Suprapubic skin (tissue), 4 donors: ENCODE measurements around the gene SYNGR1. TPM values are rescaled to one million over a fixed set of nuclear protein-coding genes. Genes with fewer than 3 reads are reported as not detected.

Source experiments
- DNase-seq, 2 donors: peaks; one replicate each; pipeline ENCODE4 v3.0.0-alpha.2; 2019; ENCODE audit warnings: low spot score in 2 of 2
- H3K27ac ChIP-seq: fragments of 200-600 bp; sonication (generic); one replicate; pipeline ENCODE4 v1.5.1; 2019
- H3K27me3 ChIP-seq: fragments of 200-600 bp; sonication (generic); one replicate; pipeline ENCODE4 v1.5.1; 2019
- H3K36me3 ChIP-seq: fragments of 200-600 bp; sonication (generic); one replicate; pipeline ENCODE4 v1.5.1; 2019
- H3K4me1 ChIP-seq: fragments of 200-600 bp; sonication (generic); one replicate; pipeline ENCODE4 v1.5.1; 2019
- H3K4me3 ChIP-seq: fragments of 200-600 bp; sonication (generic); one replicate; pipeline ENCODE4 v1.5.1; 2019; ENCODE audit warnings: mild to moderate bottlenecking
- H3K9me3 ChIP-seq: fragments of 200-600 bp; sonication (generic); one replicate; pipeline ENCODE4 v1.5.1; 2019
- EP300 ChIP-seq: sonication (generic); formaldehyde crosslinking; IDR thresholded peaks from one replicate; pipeline ENCODE4 v1.6.1; 2017; ENCODE audit warnings: antibody characterized with exemption
- POLR2A ChIP-seq, 2 donors: fragments of 450-650 bp; IDR thresholded peaks; one replicate each; pipeline ENCODE4 v1.6.1; 2017; ENCODE audit warnings: antibody characterized with exemption in 2 of 2, mild to moderate bottlenecking in 2 of 2, moderate library complexity in 2 of 2
- POLR2AphosphoS5 ChIP-seq, 3 donors: sonication (generic); formaldehyde crosslinking; IDR thresholded peaks; one replicate each; pipeline ENCODE4 v1.6.1; 2017; ENCODE audit warnings: antibody characterized with exemption in 3 of 3
- WGBS: methylation state at CpG from one replicate; pipeline ENCODE4 v1.1.5; 2018; 5-methylcytosine and 5-hydroxymethylcytosine counted together
- total RNA-seq, 4 donors: library from RNA; depleted of rRNA; stranded (reverse); fragments of >200 nt; gene quantifications; one replicate each; pipeline ENCODE4 v1.1.0, GENCODE V29; 2016
- TF ChIP-seq, protein P1 (sequence below), 2 donors: fragments of 200-600 bp in 1 of 2; fragments of 450-650 bp in 1 of 2; sonication (generic) in 1 of 2; IDR thresholded peaks; one replicate each; pipeline ENCODE4 v1.5.1; 2016 to 2019; ENCODE audit warnings: antibody characterized with exemption in 2 of 2, mild to moderate bottlenecking in 1 of 2, moderate library complexity in 1 of 2

SYNGR1 gene
- total RNA-seq, 4 donors from 2014 or later = 34.6 to 52.5 (median 44.3) TPM

DNA sequence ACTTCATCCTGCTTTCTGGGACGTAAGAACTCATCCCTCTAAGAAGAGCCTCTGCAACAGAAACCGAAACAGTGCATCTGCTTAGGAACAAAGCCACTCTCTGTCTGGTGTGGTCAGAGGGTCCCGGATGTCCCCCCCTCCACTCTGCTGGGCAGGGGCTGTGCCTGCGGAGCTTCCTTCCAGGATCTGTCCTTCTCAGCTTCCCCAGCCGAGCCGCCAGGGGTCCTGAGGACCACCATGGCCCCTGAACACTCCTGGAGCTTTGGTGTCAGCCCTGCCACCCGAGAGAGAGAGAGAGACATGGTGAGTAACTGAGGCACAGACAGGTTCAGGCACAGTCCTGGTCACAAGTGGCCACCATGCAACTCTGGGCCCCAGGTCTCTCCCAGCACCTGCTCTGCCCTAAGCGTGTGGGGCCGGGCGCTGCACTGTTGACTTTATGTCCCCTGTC is 82.6 kb downstream of the SYNGR1 start:
- no peak overlapping the region for H3K4me3 ChIP-seq

DNA sequence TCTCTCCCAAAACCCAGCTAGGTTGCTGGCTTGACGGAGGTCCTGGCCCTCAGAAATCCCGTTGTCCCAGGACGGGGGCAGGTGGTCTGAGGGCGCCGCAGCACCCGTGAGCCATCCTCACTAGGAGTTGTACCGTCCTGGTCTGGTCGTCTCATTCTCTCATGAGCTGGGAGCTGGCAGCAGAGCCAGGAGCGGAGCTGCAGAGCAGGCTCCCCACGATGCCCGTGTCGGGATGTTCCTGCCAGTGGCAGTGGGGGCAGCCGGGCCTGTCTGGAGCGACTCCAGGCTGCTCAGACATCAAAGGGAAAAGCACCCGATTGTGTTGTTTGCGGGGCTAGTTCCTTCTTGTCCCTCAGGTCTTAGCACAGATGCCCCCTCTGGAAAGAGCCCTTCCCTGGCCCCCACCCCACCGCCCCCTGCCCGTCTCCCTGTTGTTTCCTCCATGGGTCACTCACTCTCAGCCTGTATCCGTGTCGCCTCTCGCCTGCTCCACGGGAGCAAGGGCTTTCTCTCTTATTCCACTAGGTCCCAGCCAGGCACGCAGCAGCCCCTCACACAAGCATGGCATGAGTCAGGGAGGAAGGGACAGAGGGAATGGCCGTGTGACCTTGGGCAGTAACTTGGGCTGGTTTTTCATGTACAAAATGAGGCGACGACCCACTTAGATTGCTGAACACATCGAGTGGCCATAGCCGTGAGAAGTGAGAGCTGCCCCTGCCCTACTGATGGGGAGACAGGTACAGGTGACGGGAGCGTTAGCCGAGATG is 83.9 kb downstream of the SYNGR1 start:
- DNase-seq = no peak
- H3K4me3 ChIP-seq = no peak overlapping the region
- TF ChIP-seq POLR2AphosphoS5 (IDR thresholded peaks at IDR 0.05) (no peak), EP300 (no peak), POLR2A (IDR thresholded peaks at IDR 0.05) (no peak)
- TF ChIP-seq, protein P1, sequence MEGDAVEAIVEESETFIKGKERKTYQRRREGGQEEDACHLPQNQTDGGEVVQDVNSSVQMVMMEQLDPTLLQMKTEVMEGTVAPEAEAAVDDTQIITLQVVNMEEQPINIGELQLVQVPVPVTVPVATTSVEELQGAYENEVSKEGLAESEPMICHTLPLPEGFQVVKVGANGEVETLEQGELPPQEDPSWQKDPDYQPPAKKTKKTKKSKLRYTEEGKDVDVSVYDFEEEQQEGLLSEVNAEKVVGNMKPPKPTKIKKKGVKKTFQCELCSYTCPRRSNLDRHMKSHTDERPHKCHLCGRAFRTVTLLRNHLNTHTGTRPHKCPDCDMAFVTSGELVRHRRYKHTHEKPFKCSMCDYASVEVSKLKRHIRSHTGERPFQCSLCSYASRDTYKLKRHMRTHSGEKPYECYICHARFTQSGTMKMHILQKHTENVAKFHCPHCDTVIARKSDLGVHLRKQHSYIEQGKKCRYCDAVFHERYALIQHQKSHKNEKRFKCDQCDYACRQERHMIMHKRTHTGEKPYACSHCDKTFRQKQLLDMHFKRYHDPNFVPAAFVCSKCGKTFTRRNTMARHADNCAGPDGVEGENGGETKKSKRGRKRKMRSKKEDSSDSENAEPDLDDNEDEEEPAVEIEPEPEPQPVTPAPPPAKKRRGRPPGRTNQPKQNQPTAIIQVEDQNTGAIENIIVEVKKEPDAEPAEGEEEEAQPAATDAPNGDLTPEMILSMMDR (IDR thresholded peaks at IDR 0.05) = no peak
- H3K27me3 ChIP-seq = no peaks in the 10 kb centered on the region
- H3K36me3 ChIP-seq = peaks cover 53% of the 10 kb centered on the region
- WGBS = 83% methylated on average over 31 of the region's 31 CpGs
- no peak overlapping the region for H3K27ac ChIP-seq
- peaks cover 26% of the 10 kb centered on the region for H3K4me1 ChIP-seq
- no peaks in the 10 kb centered on the region for H3K9me3 ChIP-seq

More for the DNA sequence above, 82.6 kb downstream of the SYNGR1 start:
- DNase-seq = no peak
- Histone ChIP-seq H3K27ac (peak overlapping the region; percentile 73), H3K27me3 (no peaks in the 10 kb centered on the region), H3K36me3 (peaks cover 66% of the 10 kb centered on the region), H3K4me1 (peaks cover 20% of the 10 kb centered on the region), H3K9me3 (no peaks in the 10 kb centered on the region)
- TF ChIP-seq, protein P1 (IDR thresholded peaks at IDR 0.05) = no peak
- no peak for TF ChIP-seq POLR2AphosphoS5 (IDR thresholded peaks at IDR 0.05)
- TF ChIP-seq POLR2A (IDR thresholded peaks at IDR 0.05) = no peak
- TF ChIP-seq EP300 = no peak
- 92% methylated on average over 5 of the region's 10 CpGs for WGBS

DNA sequence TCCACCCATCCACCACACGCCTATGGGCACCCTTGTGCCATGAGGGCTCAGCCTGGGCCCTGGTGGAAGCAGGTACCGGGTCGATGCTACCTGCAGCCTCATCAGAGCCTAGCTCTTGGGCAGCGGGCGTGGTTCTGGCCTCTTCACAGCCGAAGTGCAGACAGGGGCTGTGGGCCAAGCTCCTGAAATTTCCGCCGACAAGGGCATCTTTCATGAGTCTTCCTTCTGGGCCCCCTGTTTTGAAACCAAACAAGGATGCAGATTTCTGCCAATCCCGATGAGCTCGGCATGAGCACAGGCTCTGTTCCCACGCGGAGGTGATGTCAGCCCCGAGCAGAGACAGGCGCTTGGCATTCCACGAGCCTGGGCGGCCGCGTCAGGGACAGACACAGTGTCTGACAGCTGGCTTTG is 84.5 kb downstream of the SYNGR1 start:
- 67% methylated on average over 16 of the region's 18 CpGs for WGBS
- H3K9me3 ChIP-seq = no peaks in the 10 kb centered on the region
- H3K4me3 ChIP-seq = no peak overlapping the region
- no peak overlapping the region for H3K27ac ChIP-seq
- peak in 1 of 2 donors; percentile 56 for DNase-seq
- H3K27me3 ChIP-seq = no peaks in the 10 kb centered on the region
- H3K36me3 ChIP-seq = peaks cover 47% of the 10 kb centered on the region
- TF ChIP-seq, protein P1 (IDR thresholded peaks at IDR 0.05) = no peak
- TF ChIP-seq EP300 (no peak), POLR2A (IDR thresholded peaks at IDR 0.05) (no peak)
- peaks cover 27% of the 10 kb centered on the region for H3K4me1 ChIP-seq

DNA sequence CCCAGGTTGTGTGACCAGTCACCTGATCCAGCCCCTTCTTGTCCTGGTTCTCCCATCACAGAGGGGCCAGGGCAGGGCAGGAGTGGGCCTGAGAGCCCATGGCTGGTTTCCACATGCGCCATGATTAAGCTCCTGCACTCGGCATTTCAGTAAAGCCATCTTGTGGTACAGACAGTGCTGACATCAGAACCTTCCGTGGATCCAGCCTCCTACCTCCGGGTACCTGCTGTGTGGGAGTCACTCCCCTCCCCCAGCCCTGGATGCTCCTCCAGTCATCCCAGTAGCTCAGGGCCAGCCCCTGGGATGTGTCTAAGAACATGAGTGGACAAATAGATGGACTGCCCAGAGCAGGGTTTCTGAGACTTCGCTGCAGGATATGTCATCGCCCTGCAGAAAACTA is 84.9 kb downstream of the SYNGR1 start:
- TF ChIP-seq EP300 (no peak), POLR2AphosphoS5 (IDR thresholded peaks at IDR 0.05) (no peak), POLR2A (IDR thresholded peaks at IDR 0.05) (no peak)
- TF ChIP-seq, protein P1 (IDR thresholded peaks at IDR 0.05) = no peak
- no peak for DNase-seq
- H3K27me3 ChIP-seq = no peaks in the 10 kb centered on the region
- H3K4me3 ChIP-seq = no peak overlapping the region
- H3K9me3 ChIP-seq = no peaks in the 10 kb centered on the region
- peaks cover 29% of the 10 kb centered on the region for H3K4me1 ChIP-seq
- WGBS = 69% methylated on average over 6 of the region's 6 CpGs
- H3K27ac ChIP-seq = no peak overlapping the region
- peaks cover 43% of the 10 kb centered on the region for H3K36me3 ChIP-seq

Other genes starting within 250 kb of the SYNGR1 start
- 100 to 1,000 TPM in 1 of 4 donors, 10 to 100 TPM in 3; 38.1 to 126 (median 56.3) TPM for gene CBX7, start 197.3 kb upstream of the SYNGR1 start, total RNA-seq
- gene PDGFB, start 105.0 kb upstream of the SYNGR1 start, total RNA-seq = 10 to 100 TPM; 10.5 to 20.6 (median 12.0) TPM
- gene RPL3, start 30.4 kb upstream of the SYNGR1 start, total RNA-seq = 1,000 to 10,000 TPM; 2,537 to 3,396 (median 3,080) TPM
- 10 to 100 TPM; 16.9 to 35.4 (median 23.3) TPM for gene TAB1, start 49.8 kb downstream of the SYNGR1 start, total RNA-seq
- 1 to 10 TPM; 2.2 to 3.7 (median 3.0) TPM for gene MGAT3, start 107.0 kb downstream of the SYNGR1 start, total RNA-seq
- 10 to 100 TPM; 19.2 to 23.6 (median 23.4) TPM for gene MIEF1, start 152.3 kb downstream of the SYNGR1 start, total RNA-seq
- 100 to 1,000 TPM; 234 to 335 (median 284) TPM for gene ATF4, start 170.6 kb downstream of the SYNGR1 start, total RNA-seq
- 10 to 100 TPM; 61.2 to 89.5 (median 80.6) TPM for gene RPS19BP1, start 182.8 kb downstream of the SYNGR1 start, total RNA-seq
- gene CACNA1I, start 220.8 kb downstream of the SYNGR1 start, total RNA-seq = under 1 TPM in 3 of 4 donors, not detected in 1; 0.08 to 0.80 (median 0.17) TPM